HL-60 (cell line): ENCODE data around the gene KIAA1755.

ENCODE experiments used
- CTCF ChIP-seq: IDR thresholded peaks from one replicate; pipeline ENCODE4 v1.5.1; 2011; ENCODE audit warnings: low read length, control low read depth, inconsistent platforms; ENCODE audit not compliant: insufficient read depth
- GABPA ChIP-seq: IDR thresholded peaks from 2 replicates; pipeline ENCODE4 v1.6.1; 2012; ENCODE audit warnings: low read depth
- POLR2AphosphoS5 ChIP-seq: IDR thresholded peaks from 2 replicates; pipeline ENCODE4 v1.6.1; 2012; ENCODE audit warnings: low read depth
- REST ChIP-seq: IDR thresholded peaks from 2 replicates; pipeline ENCODE4 v1.6.1; 2012; ENCODE audit warnings: low read depth; ENCODE audit not compliant: insufficient replicate concordance

GRCh38 chr20:38224531-38224930 is 36.0 kb downstream of the KIAA1755 start:
- TF ChIP-seq CTCF: no peak
- no peak for TF ChIP-seq REST
- TF ChIP-seq POLR2AphosphoS5: no peak
- no peak for TF ChIP-seq GABPA
